HUES64 (cell line): ENCODE data around the gene E4F1.

Experiments used
- H3K27ac ChIP-seq: 2 replicates; pipeline ENCODE4 v1.7.0; 2013; ENCODE audit warnings: low read depth, low read length, inconsistent platforms
- H3K27me3 ChIP-seq: 2 replicates; pipeline ENCODE4 v1.6.1; 2013; ENCODE audit warnings: mild to moderate bottlenecking, low read length; ENCODE audit not compliant: insufficient read depth
- H3K36me3 ChIP-seq: 2 replicates; pipeline ENCODE4 v1.6.1; 2013; ENCODE audit warnings: mild to moderate bottlenecking, low read length; ENCODE audit not compliant: insufficient read depth
- H3K4me1 ChIP-seq: 2 replicates; pipeline ENCODE4 v1.6.1; 2013; ENCODE audit warnings: mild to moderate bottlenecking, low read length, moderate library complexity; ENCODE audit not compliant: insufficient read depth
- H3K4me3 ChIP-seq: 2 replicates; pipeline ENCODE4 v1.5.1; 2013; ENCODE audit warnings: mild to moderate bottlenecking, low read length, moderate library complexity
- H3K9ac ChIP-seq: 2 replicates; pipeline ENCODE4 v1.6.1; 2013; ENCODE audit warnings: mild to moderate bottlenecking, low read depth, low read length
- H3K9me3 ChIP-seq: 2 replicates; pipeline ENCODE4 v1.6.1; 2013; ENCODE audit warnings: low read depth, low read length; ENCODE audit not compliant: insufficient read depth
- WGBS: fragments of 150-250, 120-280 bp; methylation state at CpG from one replicate; pipeline ENCODE4 v1.1.7; 2013; ENCODE audit warnings: missing lambda C conversion rate; 5-methylcytosine and 5-hydroxymethylcytosine counted together

The E4F1 gene

DNA sequence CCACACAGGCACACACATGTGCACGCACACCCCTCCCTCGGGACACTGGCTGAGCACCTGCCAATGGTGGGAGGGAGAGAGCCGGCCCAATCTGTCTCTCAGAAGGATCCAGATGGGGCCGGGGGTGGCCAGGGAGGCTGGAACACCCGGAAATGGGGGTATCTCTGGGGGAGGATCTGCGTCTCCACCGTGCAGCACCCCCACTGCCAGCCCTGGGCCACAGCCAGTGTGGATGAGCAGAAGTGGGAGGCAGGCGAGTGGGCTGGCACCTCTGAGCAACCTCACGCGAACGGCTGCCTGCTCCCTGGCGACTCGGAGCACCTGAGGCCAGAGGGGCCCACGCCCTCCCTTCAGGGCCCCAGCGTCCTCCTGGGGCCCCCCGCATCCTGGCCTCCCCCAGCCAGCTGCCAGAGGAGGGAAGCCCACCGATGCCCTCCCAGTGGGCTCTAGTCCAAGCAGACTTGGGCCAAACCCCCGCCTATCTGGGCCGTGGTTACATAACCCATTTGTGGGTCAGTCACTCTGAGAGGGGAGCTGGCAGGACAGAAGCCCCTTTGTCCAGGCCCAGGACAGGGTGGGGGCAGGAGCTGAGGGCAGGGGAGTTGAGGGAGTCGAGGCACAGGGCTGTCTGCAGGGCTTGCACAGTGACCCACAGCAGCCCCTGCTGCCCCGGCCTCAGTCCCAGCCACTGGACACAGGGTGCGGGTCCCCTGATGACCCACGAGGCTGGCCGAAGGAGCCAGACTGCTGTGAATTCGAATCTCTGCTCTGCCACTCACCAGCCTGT, 32.5 kb upstream of the E4F1 start:
- 90% methylated on average over 25 of the region's 25 CpGs for WGBS
- H3K4me3 ChIP-seq, result no peak overlapping the region

GRCh38 chr16:2191446-2191706, 32.0 kb upstream of the E4F1 start:
- no peak overlapping the region for H3K27ac ChIP-seq
- WGBS, result 92% methylated on average over 11 of the region's 11 CpGs
- H3K4me3 ChIP-seq, result no peak overlapping the region
- no peaks in the 10 kb centered on the region for H3K4me1 ChIP-seq
- no peaks in the 10 kb centered on the region for H3K36me3 ChIP-seq
- H3K27me3 ChIP-seq, result peaks cover 14% of the 10 kb centered on the region
- no peak overlapping the region for H3K9ac ChIP-seq
- no peaks in the 10 kb centered on the region for H3K9me3 ChIP-seq

More for the DNA sequence above, 32.5 kb upstream of the E4F1 start:
- H3K27me3 ChIP-seq, result peaks cover 13% of the 10 kb centered on the region
- no peak overlapping the region for H3K27ac ChIP-seq
- H3K9ac ChIP-seq, result no peak overlapping the region
- no peaks in the 10 kb centered on the region for H3K9me3 ChIP-seq
- H3K4me1 ChIP-seq, result no peaks in the 10 kb centered on the region
- H3K36me3 ChIP-seq, result no peaks in the 10 kb centered on the region

DNA sequence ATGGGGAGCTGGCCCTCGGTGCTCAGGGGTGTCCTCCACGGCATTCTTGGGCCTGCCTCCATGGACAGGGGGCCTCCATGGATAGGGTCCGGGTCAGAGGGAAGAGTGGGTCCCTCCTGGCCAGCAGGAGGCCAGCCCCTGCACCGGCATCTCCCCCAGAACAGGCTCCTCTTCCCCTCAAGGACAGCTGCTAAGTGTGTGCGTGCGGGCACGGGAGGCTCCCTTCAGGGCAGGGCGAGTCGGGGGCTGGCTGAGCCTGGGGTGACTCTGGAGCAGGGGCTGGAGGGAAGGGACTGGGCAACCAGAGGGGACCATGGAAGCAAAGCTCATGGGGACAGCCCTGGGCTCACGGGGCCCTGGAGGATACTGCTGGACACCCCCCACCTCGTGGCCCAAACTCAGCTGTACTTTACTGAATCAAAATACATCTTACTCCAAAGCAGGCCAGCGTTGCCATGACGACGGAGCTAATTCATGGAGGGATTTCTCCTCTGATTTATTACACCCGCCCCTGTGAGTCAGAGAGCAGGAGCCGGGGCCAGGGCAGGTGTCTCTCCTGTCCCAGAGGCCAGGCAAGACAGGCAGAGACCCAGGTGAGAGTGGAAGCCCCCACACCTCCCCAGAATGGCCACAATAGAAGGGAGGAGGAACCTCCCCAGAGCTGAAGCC, 29.1 kb upstream of the E4F1 start:
- H3K4me1 ChIP-seq, result no peaks in the 10 kb centered on the region
- peaks cover 40% of the 10 kb centered on the region for H3K27me3 ChIP-seq
- no peak overlapping the region for H3K27ac ChIP-seq
- H3K9ac ChIP-seq, result no peak overlapping the region; the same call in 1 of the 2 replicates
- H3K36me3 ChIP-seq, result no peaks in the 10 kb centered on the region
- H3K9me3 ChIP-seq, result no peaks in the 10 kb centered on the region
- no peak overlapping the region for H3K4me3 ChIP-seq
- WGBS, result 78% methylated on average over 16 of the region's 16 CpGs

DNA sequence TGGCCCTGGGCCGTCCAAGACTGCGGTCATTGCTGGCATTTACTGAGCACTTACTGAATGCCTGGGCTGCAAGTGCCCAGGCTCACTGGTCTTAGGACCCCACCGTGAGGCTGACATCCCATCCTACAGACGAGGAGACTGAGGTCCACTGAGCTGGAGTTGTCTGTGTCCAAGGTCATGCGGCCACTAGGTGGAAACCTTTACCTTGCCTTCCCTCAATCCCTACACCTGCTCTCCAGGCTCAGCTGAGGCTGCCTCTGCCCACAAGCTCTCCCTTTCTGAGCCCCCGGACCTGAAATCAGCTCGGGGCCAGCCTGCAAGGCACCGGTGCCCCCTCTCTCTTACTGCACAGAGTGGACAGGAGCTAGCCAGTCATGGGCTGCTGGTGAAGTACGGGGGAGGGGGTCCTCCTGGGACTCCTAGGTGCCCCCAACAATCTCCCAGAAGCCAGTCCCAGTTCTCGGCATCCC, 28.5 kb upstream of the E4F1 start:
- Histone ChIP-seq H3K9me3 (no peaks in the 10 kb centered on the region), H3K36me3 (no peaks in the 10 kb centered on the region), H3K4me3 (peak overlapping the region; percentile 53), H3K27me3 (peaks cover 43% of the 10 kb centered on the region), H3K9ac (no peak overlapping the region), H3K4me1 (no peaks in the 10 kb centered on the region), H3K27ac (no peak overlapping the region)
- WGBS, result 15% methylated on average over 9 of the region's 10 CpGs

DNA sequence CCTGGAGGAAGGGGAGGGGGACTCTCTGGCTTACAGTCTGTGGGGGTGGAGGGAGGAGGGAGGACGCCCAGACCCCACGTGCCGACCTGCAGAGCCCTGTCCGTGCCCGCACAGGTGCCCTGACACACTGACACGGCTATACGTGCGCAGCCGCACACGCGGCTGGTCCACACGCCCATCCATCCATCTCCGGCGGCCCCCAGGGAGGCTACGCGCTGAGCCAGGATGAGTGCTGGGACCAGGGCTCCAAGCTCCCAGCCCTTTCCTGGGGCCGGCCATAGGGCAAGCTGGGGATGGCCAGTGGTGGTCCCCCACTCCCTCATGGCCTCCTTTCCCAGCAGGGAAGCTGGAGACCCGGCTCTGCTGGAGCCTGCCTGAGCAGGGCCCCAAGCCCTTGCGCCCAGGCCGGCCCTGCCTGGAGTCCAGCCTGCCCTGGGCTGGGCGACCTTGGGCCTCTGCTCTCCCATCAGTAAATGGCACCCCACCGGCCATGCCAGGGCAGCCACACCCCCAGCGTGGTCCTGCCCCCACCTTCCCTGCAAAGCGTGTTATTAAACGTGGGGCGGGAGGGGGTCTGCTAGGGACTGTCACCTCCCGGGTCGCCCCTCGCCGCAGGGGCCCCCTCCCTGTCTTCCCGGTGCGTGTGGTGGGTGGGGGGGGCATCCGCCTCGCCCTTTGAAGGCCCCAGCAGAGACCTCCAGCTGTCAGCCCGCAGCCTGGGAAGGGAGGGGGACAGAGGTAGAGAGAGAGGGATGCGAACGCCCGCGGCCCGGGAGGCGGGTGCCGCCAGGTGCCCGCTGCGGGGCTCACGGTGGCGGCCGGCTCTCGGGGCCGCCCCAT, 27.8 kb upstream of the E4F1 start:
- H3K27ac ChIP-seq, result no peak overlapping the region
- no peaks in the 10 kb centered on the region for H3K9me3 ChIP-seq
- H3K36me3 ChIP-seq, result no peaks in the 10 kb centered on the region
- no peak overlapping the region for H3K9ac ChIP-seq
- H3K4me3 ChIP-seq, result peak overlapping the region; percentile 53
- H3K27me3 ChIP-seq, result peaks cover 50% of the 10 kb centered on the region
- H3K4me1 ChIP-seq, result no peaks in the 10 kb centered on the region
- 3% methylated on average over 47 of the region's 49 CpGs for WGBS

DNA sequence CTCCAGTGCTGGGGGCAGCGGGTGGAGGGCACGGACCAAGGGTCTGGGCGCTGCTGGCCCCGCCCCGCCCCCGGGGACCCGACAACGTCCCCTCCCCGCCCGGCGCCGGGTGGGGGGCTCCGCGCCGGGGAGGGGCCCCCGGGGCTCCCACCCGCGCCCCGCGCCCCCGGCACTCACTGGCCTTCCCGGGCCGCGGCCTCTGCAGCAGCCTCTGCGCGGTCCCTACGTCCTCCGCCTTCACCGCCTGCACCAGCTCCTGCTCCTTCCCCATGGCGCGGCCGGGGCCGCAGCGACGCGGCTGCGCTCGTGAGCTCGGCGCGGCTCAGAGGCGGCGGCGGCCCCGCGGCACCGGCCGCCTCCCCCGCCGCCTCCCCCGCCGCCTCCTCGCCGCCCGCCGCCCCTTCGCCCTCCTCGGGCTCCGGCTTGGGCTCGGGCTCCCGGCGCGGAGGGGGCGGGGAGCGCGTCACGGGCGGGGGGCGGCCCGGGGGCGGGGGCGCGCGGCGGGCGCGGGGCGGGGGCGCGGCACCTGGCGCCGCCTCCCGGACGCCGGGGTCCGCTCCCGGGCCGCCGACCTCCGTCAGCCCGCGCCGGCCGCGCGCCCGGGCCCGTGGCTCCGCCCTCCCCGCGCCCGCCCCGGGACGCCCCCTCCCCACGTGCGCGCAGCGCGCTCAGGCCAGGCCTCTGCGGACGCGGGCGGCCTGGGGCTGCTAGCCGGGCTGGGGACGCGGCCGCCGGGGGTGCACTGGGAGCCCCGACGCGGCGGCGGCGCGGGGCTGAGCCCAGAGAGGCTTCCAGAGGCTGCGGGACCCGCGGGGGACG, 27.0 kb upstream of the E4F1 start, which contains the start of gene CASKIN1:
Gene CASKIN1, minus strand, starts transcription at position 444 of the 819 bp plus-strand sequence. Its CDS starts 173 bp downstream, at position 271.
- no peaks in the 10 kb centered on the region for H3K36me3 ChIP-seq
- H3K4me1 ChIP-seq, result no peaks in the 10 kb centered on the region
- under 1% methylated on average over 119 of the region's 129 CpGs for WGBS
- peaks cover 52% of the 10 kb centered on the region for H3K27me3 ChIP-seq
- H3K9ac ChIP-seq, result no peak within 1 kb of the TSS; the same call in 1 of the 2 replicates
- peak within 1 kb of the TSS; percentile 53 for H3K4me3 ChIP-seq
- H3K9me3 ChIP-seq, result no peaks in the 10 kb centered on the region
- H3K27ac ChIP-seq, result no peak within 1 kb of the TSS

GRCh38 chr16:2196981-2197511, 26.3 kb upstream of the E4F1 start:
- 23% methylated on average over 31 of the region's 32 CpGs for WGBS

DNA sequence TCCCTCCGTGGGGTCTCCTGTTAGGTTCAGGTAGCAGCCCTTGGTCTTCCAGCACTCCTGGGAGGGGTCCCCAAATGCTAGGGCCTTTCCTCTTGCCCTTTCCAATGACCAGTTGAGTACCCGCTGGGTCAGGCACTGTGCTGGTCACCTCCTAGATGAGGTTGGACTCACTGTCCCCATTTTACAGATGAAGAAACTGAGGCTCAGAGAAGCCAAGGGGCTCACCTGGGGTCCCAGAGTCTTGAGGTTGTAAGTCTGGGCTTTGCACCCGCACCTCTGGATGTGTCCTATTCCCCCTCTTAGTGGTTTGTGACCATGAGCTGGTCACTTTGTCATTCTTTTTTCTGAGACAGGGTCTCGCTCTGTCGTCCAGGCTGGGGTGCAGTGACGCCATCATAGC, 25.6 kb upstream of the E4F1 start:
- H3K27me3 ChIP-seq, result peaks cover 52% of the 10 kb centered on the region
- no peaks in the 10 kb centered on the region for H3K9me3 ChIP-seq
- no peaks in the 10 kb centered on the region for H3K36me3 ChIP-seq
- no peak overlapping the region for H3K4me3 ChIP-seq
- no peaks in the 10 kb centered on the region for H3K4me1 ChIP-seq
- H3K27ac ChIP-seq, result no peak overlapping the region
- H3K9ac ChIP-seq, result no peak overlapping the region
- 81% methylated on average over 6 of the region's 6 CpGs for WGBS

More at GRCh38 chr16:2196981-2197511, 26.3 kb upstream of the E4F1 start:
- Histone ChIP-seq H3K27ac (no peak overlapping the region), H3K4me1 (no peaks in the 10 kb centered on the region), H3K9ac (no peak overlapping the region; the same call in 1 of the 2 replicates), H3K27me3 (peaks cover 52% of the 10 kb centered on the region), H3K4me3 (peak overlapping the region; percentile 50), H3K9me3 (no peaks in the 10 kb centered on the region), H3K36me3 (no peaks in the 10 kb centered on the region)

DNA sequence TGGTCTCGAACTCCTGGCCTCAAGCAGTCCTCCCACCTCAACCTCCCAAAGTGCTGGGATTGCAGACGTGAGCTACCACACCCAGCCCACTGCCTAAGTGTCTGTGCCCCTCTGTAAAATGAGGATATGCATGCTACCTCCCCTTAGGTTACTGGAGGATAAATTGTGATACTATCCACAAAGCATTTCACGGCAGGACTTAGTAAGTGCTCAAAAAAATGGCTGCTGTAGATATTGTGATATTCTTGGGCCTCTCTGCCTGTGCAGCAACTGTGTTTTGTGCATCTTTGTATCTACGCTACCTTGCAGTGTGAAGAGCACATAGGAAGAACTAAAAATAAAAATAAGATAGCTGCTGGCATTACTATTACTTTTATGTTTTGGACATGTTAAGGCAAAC, 25.1 kb upstream of the E4F1 start:
- Histone ChIP-seq H3K4me3 (no peak overlapping the region), H3K4me1 (no peaks in the 10 kb centered on the region), H3K9me3 (no peaks in the 10 kb centered on the region), H3K27ac (no peak overlapping the region), H3K27me3 (peaks cover 52% of the 10 kb centered on the region), H3K9ac (no peak overlapping the region), H3K36me3 (no peaks in the 10 kb centered on the region)
- 70% methylated on average over 4 of the region's 4 CpGs for WGBS

GRCh38 chr16:2199095-2199494, 24.3 kb upstream of the E4F1 start:
- H3K27me3 ChIP-seq, result peaks cover 52% of the 10 kb centered on the region
- no peak overlapping the region for H3K9ac ChIP-seq
- H3K27ac ChIP-seq, result no peak overlapping the region
- H3K4me3 ChIP-seq, result no peak overlapping the region
- WGBS, result 78% methylated on average over 5 of the region's 5 CpGs
- H3K36me3 ChIP-seq, result no peaks in the 10 kb centered on the region
- no peaks in the 10 kb centered on the region for H3K9me3 ChIP-seq
- no peaks in the 10 kb centered on the region for H3K4me1 ChIP-seq
